Parathyroid adenoma (tissue), 2 donors: ENCODE results near the gene ANKRD1.

ENCODE experiments used
- H2AFZ ChIP-seq: fragments of 300-600 bp; sonication (generic); one replicate; pipeline ENCODE4 v1.7.0; 2017; ENCODE audit warnings: antibody characterized with exemption, mild to moderate bottlenecking
- H3K27ac ChIP-seq: fragments of 300-600 bp; sonication (generic); one replicate; pipeline ENCODE4 v1.7.0; 2017
- H3K27me3 ChIP-seq: fragments of 300-600 bp; sonication (generic); one replicate; pipeline ENCODE4 v1.7.0; 2017; ENCODE audit warnings: low read length; ENCODE audit not compliant: control insufficient read depth, insufficient read depth
- H3K36me3 ChIP-seq: fragments of 300-600 bp; sonication (generic); one replicate; pipeline ENCODE4 v1.7.0; 2017; ENCODE audit warnings: low read length; ENCODE audit not compliant: control insufficient read depth, insufficient read depth
- H3K4me1 ChIP-seq: fragments of 300-600 bp; sonication (generic); one replicate; pipeline ENCODE4 v1.7.0; 2017; ENCODE audit warnings: control low read depth
- H3K4me2 ChIP-seq: fragments of 300-600 bp; sonication (generic); one replicate; pipeline ENCODE4 v1.7.0; 2017; ENCODE audit warnings: low read length
- H3K4me3 ChIP-seq: fragments of 300-600 bp; sonication (generic); one replicate; pipeline ENCODE4 v1.7.0; 2017; ENCODE audit warnings: low read depth, low read length
- H3K79me2 ChIP-seq: fragments of 300-600 bp; sonication (generic); one replicate; pipeline ENCODE4 v1.7.0; 2017; ENCODE audit warnings: control low read depth
- H3K9ac ChIP-seq: fragments of 300-600 bp; sonication (generic); one replicate; pipeline ENCODE4 v1.7.0; 2017; ENCODE audit warnings: mild to moderate bottlenecking
- H3K9me3 ChIP-seq: fragments of 300-600 bp; sonication (generic); one replicate; pipeline ENCODE4 v1.7.0; 2017; ENCODE audit warnings: low read length; ENCODE audit not compliant: control insufficient read depth
- TF ChIP-seq, protein P1 (sequence below): fragments of 300-600 bp; sonication (generic); IDR thresholded peaks from one replicate; pipeline ENCODE4 v1.7.0; 2017; ENCODE audit warnings: antibody characterized with exemption, mild to moderate bottlenecking
- donor health status: primary hyperparathyroidism.

ANKRD1 gene

DNA sequence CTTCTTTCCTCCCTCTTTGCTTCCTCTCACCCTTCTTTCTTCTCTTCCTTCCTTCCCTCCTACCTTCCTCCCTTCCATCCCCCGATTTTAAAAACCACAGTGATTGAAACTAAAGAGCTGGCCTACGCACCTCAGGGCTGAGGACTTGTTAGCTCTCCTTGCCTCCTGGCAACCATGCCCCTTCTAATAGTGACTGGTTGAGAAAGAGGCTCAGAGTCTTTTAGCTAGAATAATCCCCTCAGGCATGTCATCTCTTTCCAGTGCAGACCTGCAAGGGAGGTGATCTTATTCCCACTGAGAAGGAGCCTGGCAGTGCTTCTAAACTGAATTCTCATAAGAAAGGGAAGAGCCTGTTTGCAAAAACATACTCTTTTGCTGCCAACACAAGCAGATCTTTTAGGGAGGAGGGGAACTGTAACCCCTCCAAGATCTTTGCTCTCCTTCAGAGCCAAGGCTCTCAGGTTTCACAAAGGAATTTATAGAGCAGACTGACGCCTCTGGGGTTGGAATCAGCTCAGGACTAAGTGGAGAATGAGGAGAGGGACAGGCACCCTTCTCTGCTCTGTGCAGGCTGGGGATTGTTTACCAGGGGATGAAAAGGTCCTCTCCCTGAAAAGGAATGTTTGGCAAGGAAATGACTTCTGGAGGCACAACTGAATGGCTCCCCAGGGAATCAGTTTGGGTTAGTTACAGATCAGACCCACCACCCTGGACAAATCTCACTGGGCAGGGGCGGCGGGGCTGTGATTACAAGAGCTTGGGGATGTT lies 9.4 kb upstream of the ANKRD1 start:
- TF ChIP-seq, protein P1, sequence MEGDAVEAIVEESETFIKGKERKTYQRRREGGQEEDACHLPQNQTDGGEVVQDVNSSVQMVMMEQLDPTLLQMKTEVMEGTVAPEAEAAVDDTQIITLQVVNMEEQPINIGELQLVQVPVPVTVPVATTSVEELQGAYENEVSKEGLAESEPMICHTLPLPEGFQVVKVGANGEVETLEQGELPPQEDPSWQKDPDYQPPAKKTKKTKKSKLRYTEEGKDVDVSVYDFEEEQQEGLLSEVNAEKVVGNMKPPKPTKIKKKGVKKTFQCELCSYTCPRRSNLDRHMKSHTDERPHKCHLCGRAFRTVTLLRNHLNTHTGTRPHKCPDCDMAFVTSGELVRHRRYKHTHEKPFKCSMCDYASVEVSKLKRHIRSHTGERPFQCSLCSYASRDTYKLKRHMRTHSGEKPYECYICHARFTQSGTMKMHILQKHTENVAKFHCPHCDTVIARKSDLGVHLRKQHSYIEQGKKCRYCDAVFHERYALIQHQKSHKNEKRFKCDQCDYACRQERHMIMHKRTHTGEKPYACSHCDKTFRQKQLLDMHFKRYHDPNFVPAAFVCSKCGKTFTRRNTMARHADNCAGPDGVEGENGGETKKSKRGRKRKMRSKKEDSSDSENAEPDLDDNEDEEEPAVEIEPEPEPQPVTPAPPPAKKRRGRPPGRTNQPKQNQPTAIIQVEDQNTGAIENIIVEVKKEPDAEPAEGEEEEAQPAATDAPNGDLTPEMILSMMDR = no peak
- Histone ChIP-seq H3K4me1 (peaks cover 4% of the 10 kb centered on the region), H3K36me3 (no peaks in the 10 kb centered on the region), H3K79me2 (no peaks in the 10 kb centered on the region), H3K27me3 (no peaks in the 10 kb centered on the region), H3K4me2 (no peak overlapping the region), H3K9me3 (no peaks in the 10 kb centered on the region), H3K9ac (no peak overlapping the region), H3K4me3 (no peak overlapping the region), H3K27ac (no peak overlapping the region), H2AFZ (peak overlapping the region; percentile 56)

- Histone ChIP-seq H2AFZ (no peak overlapping the region), H3K36me3 (no peaks in the 10 kb centered on the region), H3K4me2 (no peak overlapping the region), H3K79me2 (no peaks in the 10 kb centered on the region), H3K4me1 (peaks cover 4% of the 10 kb centered on the region), H3K9me3 (no peaks in the 10 kb centered on the region), H3K4me3 (no peak overlapping the region), H3K9ac (no peak overlapping the region), H3K27me3 (no peaks in the 10 kb centered on the region), H3K27ac (no peak overlapping the region)
- TF ChIP-seq, protein P1 = no peak
These were observed 8.3 kb upstream of the ANKRD1 start for GRCh38 chr10:90929179-90929578.

- H3K27ac ChIP-seq = no peak overlapping the region
- H3K4me3 ChIP-seq = no peak overlapping the region
- no peaks in the 10 kb centered on the region for H3K36me3 ChIP-seq
- no peak overlapping the region for H3K9ac ChIP-seq
- H3K4me2 ChIP-seq = no peak overlapping the region
- no peaks in the 10 kb centered on the region for H3K9me3 ChIP-seq
- peaks cover 4% of the 10 kb centered on the region for H3K4me1 ChIP-seq
- H2AFZ ChIP-seq = no peak overlapping the region
- no peaks in the 10 kb centered on the region for H3K27me3 ChIP-seq
- TF ChIP-seq, protein P1 = no peak
- H3K79me2 ChIP-seq = no peaks in the 10 kb centered on the region
These were observed 6.4 kb upstream of the ANKRD1 start for GRCh38 chr10:90927293-90927692.

- Histone ChIP-seq H3K9me3 (no peaks in the 10 kb centered on the region), H3K4me3 (no peak overlapping the region), H2AFZ (no peak overlapping the region), H3K27ac (no peak overlapping the region), H3K4me1 (peaks cover 2% of the 10 kb centered on the region), H3K79me2 (no peaks in the 10 kb centered on the region), H3K4me2 (no peak overlapping the region), H3K36me3 (no peaks in the 10 kb centered on the region), H3K9ac (no peak overlapping the region), H3K27me3 (no peaks in the 10 kb centered on the region)
- TF ChIP-seq, protein P1 = no peak
These were observed 4.5 kb upstream of the ANKRD1 start for GRCh38 chr10:90925079-90926029.
